A549 (cell line): ENCODE data around the gene ELL. TPM values are rescaled to one million over a fixed set of nuclear protein-coding genes. Genes with fewer than 3 reads are reported as not detected.

Experiments used
- ATAC-seq, 2 experiments: fragments of 200-7000 bp in 1 of 2; fragments of >200 bp in 1 of 2; cut with Nextera tagmentation in 1 of 2; cut with Tn5 transposase in 1 of 2; 3 replicates each; pipeline versions ENCODE4 v1.8.0 to v1.9.1; 2018 to 2020; ENCODE audit warnings: mild to moderate bottlenecking in 1 of 2, moderate library complexity in 1 of 2
- CTCF ChIA-PET: fragments of 300-600 bp; sonication (Branson Sonifier 250); formaldehyde crosslinking; extraction: SDS; loops from one replicate; lab custom pipeline; 2021; ENCODE audit warnings: antibody characterized with exemption, inconsistent platforms; lab: Yijun Ruan, JAX
- POLR2A ChIA-PET: fragments of 350-600 bp; formaldehyde crosslinking; extraction: SDS; loops from one replicate; lab custom pipeline; 2021; ENCODE audit warnings: antibody characterized with exemption, inconsistent platforms; lab: Yijun Ruan, JAX
- DNase-seq, 2 experiments: peaks; one replicate each; pipeline versions ENCODE4 v3.0.0 to v3.0.0-alpha.2; 2011 to 2016; ENCODE audit warnings: low read depth in 1 of 2, low spot score in 1 of 2
- FAIRE-seq: peaks from 2 replicates; lab custom pipeline; 2011; peaks lifted over from hg19 to GRCh38; lab: Jason Lieb, UNC
- H3K27ac ChIP-seq, 2 experiments: fragments of >200 bp; sonication (Bioruptor Twin); formaldehyde crosslinking; 3 replicates each; pipeline ENCODE4 v1.5.1; 2016 to 2017
- H3K4me1 ChIP-seq: fragments of >200 bp; sonication (Bioruptor Twin); formaldehyde crosslinking; 3 replicates; pipeline ENCODE4 v1.6.1; 2016
- H3K4me2 ChIP-seq: fragments of >200 bp; sonication (Bioruptor Twin); formaldehyde crosslinking; 3 replicates; pipeline ENCODE4 v1.6.1; 2016
- H3K4me3 ChIP-seq: fragments of >200 bp; sonication (Bioruptor Twin); formaldehyde crosslinking; 3 replicates; pipeline ENCODE4 v1.5.1; 2016
- H3K9me3 ChIP-seq: fragments of >200 bp; sonication (Bioruptor Twin); formaldehyde crosslinking; 3 replicates; pipeline ENCODE4 v1.6.1; 2016
- BHLHE40 ChIP-seq: IDR thresholded peaks from 2 replicates; pipeline ENCODE4 v1.6.1; 2012; ENCODE audit warnings: low read depth, low read length, inconsistent platforms
- CBX2 ChIP-seq: fragments of 200-600 bp; sonication (generic); IDR thresholded peaks from 2 replicates; pipeline ENCODE4 v1.6.1; 2016; ENCODE audit warnings: low read depth, mild to moderate bottlenecking, borderline replicate concordance
- CEBPB ChIP-seq, 2 experiments: fragments of >200 bp in 1 of 2; sonication (Bioruptor Twin) in 1 of 2; formaldehyde crosslinking in 1 of 2; IDR thresholded peaks; 2 replicates each; pipeline ENCODE4 v1.6.1; 2012 to 2016
- CHD2 ChIP-seq: fragments of 150-350 bp; IDR thresholded peaks from 2 replicates; pipeline ENCODE4 v1.6.1; 2014; ENCODE audit warnings: low read length; ENCODE audit not compliant: partially characterized antibody
- CHD4 ChIP-seq: fragments of 200-600 bp; sonication (generic); IDR thresholded peaks from 2 replicates; pipeline ENCODE4 v1.6.1; 2016; ENCODE audit warnings: antibody characterized with exemption, mild to moderate bottlenecking, borderline replicate concordance
- ELK1 ChIP-seq: fragments of 150-350 bp; IDR thresholded peaks from 2 replicates; pipeline ENCODE4 v1.6.1; 2014; ENCODE audit warnings: low read depth, mild to moderate bottlenecking, low read length
- FOSL2 ChIP-seq, 2 experiments: fragments of 450-650 bp in 1 of 2; fragments of >200 bp in 1 of 2; sonication (Bioruptor Twin) in 1 of 2; formaldehyde crosslinking; IDR thresholded peaks; 2 replicates each; pipeline versions ENCODE4 v1.5.0 to v1.6.1; 2016 to 2020; ENCODE audit warnings: mild to moderate bottlenecking in 1 of 2, moderate library complexity in 1 of 2
- GATA3 ChIP-seq: IDR thresholded peaks from 2 replicates; pipeline ENCODE4 v1.6.1; 2012; ENCODE audit warnings: borderline replicate concordance
- HOXA7 ChIP-seq: fragments of 250-450 bp; sonication (Bioruptor Pico); IDR thresholded peaks from 2 replicates; pipeline ENCODE4 v1.5.0; 2020; ENCODE audit warnings: mild to moderate bottlenecking, moderate library complexity
- HOXB5 ChIP-seq: fragments of 250-450 bp; sonication (Bioruptor Pico); IDR thresholded peaks from 2 replicates; pipeline ENCODE4 v1.5.0; 2020; ENCODE audit warnings: mild to moderate bottlenecking, moderate library complexity
- JUNB ChIP-seq: fragments of >200 bp; sonication (Bioruptor Twin); formaldehyde crosslinking; IDR thresholded peaks from 2 replicates; pipeline ENCODE4 v1.6.1; 2016
- MAFK ChIP-seq: fragments of 450-650 bp; IDR thresholded peaks from 2 replicates; pipeline ENCODE4 v1.6.1; 2014; ENCODE audit not compliant: partially characterized antibody
- MAX ChIP-seq: IDR thresholded peaks from 2 replicates; pipeline ENCODE4 v1.6.1; 2012
- MAZ ChIP-seq: fragments of 150-350 bp; IDR thresholded peaks from 2 replicates; pipeline ENCODE4 v1.6.1; 2014; ENCODE audit warnings: antibody characterized with exemption, low read depth, low read length, borderline replicate concordance
- NPAS2 ChIP-seq: fragments of 250-450 bp; sonication (Bioruptor Pico); IDR thresholded peaks from 2 replicates; pipeline ENCODE4 v1.8.0; 2022; ENCODE audit warnings: mild to moderate bottlenecking, moderate library complexity, borderline replicate concordance
- RFX5 ChIP-seq: fragments of 450-650 bp; IDR thresholded peaks from 2 replicates; pipeline ENCODE4 v1.7.1; 2014; ENCODE audit warnings: antibody characterized with exemption, mild to moderate bottlenecking, moderate library complexity
- RNF2 ChIP-seq: fragments of 200-600 bp; sonication (generic); IDR thresholded peaks from 2 replicates; pipeline ENCODE4 v1.6.1; 2016; ENCODE audit warnings: low read depth, mild to moderate bottlenecking, antibody characterized with exemption, moderate library complexity, borderline replicate concordance
- SREBF2 ChIP-seq: fragments of 450-650 bp; IDR thresholded peaks from 2 replicates; pipeline ENCODE4 v1.6.1; 2014; ENCODE audit warnings: mild to moderate bottlenecking, moderate library complexity
- TP53 ChIP-seq: fragments of 250-450 bp; sonication (Bioruptor Pico); IDR thresholded peaks from 2 replicates; pipeline ENCODE4 v1.5.0; 2021; ENCODE audit warnings: mild to moderate bottlenecking, moderate library complexity
- USF2 ChIP-seq: fragments of 450-650 bp; IDR thresholded peaks from 2 replicates; pipeline ENCODE4 v1.6.1; 2014; ENCODE audit warnings: antibody characterized with exemption
- ZSCAN20 ChIP-seq: fragments of 250-450 bp; sonication (Bioruptor Pico); IDR thresholded peaks from 2 replicates; pipeline ENCODE4 v1.8.0; 2022; ENCODE audit warnings: mild to moderate bottlenecking, moderate library complexity
- WGBS: methylation state at CpG from one replicate; pipeline ENCODE4 v1.1.6; 2017; ENCODE audit errors: missing lambda C conversion rate; 5-methylcytosine and 5-hydroxymethylcytosine counted together
- polyA plus RNA-seq, 4 experiments: library from polyadenylated mRNA; depleted of rRNA in 3 of 4; stranded (reverse); fragments of >200 nt; fragmentation: RNase III in 1 of 4; extraction: RNeasy Plus Mini Kit Qiagen cat#74134 plus additional on column Dnase treatment in 1 of 4; gene quantifications; 2 replicates in 3 of 4; 3 replicates in 1 of 4; pipeline ENCODE4 v1.2.3, GENCODE V29; 2011 to 2017
- TF ChIP-seq, protein P1 (sequence below): fragments of >200 bp; sonication (Bioruptor Twin); formaldehyde crosslinking; IDR thresholded peaks from 3 replicates; pipeline ENCODE4 v1.5.1; 2016
- TF ChIP-seq, protein P2 (sequence below): IDR thresholded peaks from 2 replicates; pipeline ENCODE4 v1.6.1; 2012; ENCODE audit warnings: low read depth, borderline replicate concordance

The ELL gene
- polyA plus RNA-seq, 2 of the 4 experiments (the other 2 are of a cell fraction): 1.6 to 3.6 TPM

DNA sequence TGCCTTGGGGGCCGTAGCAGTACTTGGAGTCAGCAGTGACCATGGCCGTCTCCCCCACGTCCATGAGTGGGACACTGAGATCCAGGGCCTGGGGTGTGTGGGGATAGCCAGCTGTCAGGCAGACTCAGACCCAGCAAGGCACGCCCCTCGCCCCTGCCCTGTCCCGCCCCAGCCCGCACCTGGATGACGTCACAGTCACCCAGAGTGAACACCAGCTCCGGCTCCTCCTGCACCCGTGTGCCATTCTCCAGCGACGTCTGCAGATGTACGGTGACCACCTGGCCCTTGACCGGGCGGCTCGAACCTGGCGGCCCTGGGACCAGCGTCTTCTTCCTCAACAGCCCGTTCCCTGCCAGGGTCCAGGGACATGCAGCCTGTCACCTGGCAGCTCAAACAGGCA lies 17.5 kb upstream of the ELL start:
- Histone ChIP-seq H3K27ac (no peak overlapping the region), H3K9me3 (no peaks in the 10 kb centered on the region), H3K4me3 (no peak overlapping the region), H3K4me1 (peaks cover 11% of the 10 kb centered on the region; the same call in 1 of the 3 replicates), H3K4me2 (no peak overlapping the region)
- CTCF ChIA-PET: no interaction called here
- ATAC-seq: no peak
- no peak for TF ChIP-seq SREBF2
- TF ChIP-seq CHD2: no peak
- TF ChIP-seq RNF2: no peak
- TF ChIP-seq JUNB: no peak
- no peak for TF ChIP-seq MAZ
- TF ChIP-seq CHD4: no peak
- TF ChIP-seq HOXB5 (CRISPR knock-in tag): no peak
- no peak for TF ChIP-seq USF2
- no peak for TF ChIP-seq GATA3
- TF ChIP-seq BHLHE40: no peak
- TF ChIP-seq TP53 (CRISPR knock-in tag): no peak
- no peak for TF ChIP-seq CBX2
- TF ChIP-seq MAFK: no peak
- no peak for TF ChIP-seq CEBPB (IDR thresholded peaks at IDR 0.05)
- DNase-seq: no peak
- no CpG with 5 or more reads among the region's 19 CpGs for WGBS
- FAIRE-seq: no peak
- POLR2A ChIA-PET: no interaction called here

DNA sequence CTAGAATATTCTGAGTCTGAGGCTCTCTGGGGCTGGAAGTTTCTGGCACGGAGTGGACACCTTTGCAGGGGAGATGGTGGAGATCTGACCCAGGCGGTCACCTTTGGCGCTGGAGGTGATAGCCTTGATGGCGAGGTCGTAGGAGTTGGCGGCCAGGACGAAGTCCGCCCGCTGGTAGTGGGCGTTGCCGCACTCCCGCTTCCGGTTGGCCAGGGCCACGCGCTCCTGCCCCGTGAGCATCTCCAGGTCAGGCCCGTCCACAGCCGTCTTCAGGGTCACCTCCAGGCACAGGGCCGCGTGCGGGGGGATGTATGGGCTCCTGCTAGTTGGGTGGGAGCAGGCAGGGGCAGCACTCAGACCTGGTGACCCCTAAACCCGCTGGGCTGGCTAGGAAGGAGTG lies 16.2 kb upstream of the ELL start:
- no peak overlapping the region for H3K27ac ChIP-seq
- POLR2A ChIA-PET: interaction anchor here (1.0 kb wide), 1 partner anchor 12 kb away, joined by 5 read pairs; no protein-coding TSS in a partner anchor
- no peak for ATAC-seq
- TF ChIP-seq NPAS2 (CRISPR knock-in tag) (no peak), MAX (no peak), RFX5 (no peak), TP53 (CRISPR knock-in tag) (no peak), HOXA7 (CRISPR knock-in tag) (no peak), MAZ (no peak), ZSCAN20 (CRISPR knock-in tag) (no peak), FOSL2 (IDR thresholded peaks at IDR 0.05) (no peak), FOSL2 (CRISPR knock-in tag; IDR thresholded peaks at IDR 0.05) (no peak), ELK1 (no peak), JUNB (no peak)
- TF ChIP-seq, protein P1, sequence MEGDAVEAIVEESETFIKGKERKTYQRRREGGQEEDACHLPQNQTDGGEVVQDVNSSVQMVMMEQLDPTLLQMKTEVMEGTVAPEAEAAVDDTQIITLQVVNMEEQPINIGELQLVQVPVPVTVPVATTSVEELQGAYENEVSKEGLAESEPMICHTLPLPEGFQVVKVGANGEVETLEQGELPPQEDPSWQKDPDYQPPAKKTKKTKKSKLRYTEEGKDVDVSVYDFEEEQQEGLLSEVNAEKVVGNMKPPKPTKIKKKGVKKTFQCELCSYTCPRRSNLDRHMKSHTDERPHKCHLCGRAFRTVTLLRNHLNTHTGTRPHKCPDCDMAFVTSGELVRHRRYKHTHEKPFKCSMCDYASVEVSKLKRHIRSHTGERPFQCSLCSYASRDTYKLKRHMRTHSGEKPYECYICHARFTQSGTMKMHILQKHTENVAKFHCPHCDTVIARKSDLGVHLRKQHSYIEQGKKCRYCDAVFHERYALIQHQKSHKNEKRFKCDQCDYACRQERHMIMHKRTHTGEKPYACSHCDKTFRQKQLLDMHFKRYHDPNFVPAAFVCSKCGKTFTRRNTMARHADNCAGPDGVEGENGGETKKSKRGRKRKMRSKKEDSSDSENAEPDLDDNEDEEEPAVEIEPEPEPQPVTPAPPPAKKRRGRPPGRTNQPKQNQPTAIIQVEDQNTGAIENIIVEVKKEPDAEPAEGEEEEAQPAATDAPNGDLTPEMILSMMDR: no peak
- TF ChIP-seq, protein P2, sequence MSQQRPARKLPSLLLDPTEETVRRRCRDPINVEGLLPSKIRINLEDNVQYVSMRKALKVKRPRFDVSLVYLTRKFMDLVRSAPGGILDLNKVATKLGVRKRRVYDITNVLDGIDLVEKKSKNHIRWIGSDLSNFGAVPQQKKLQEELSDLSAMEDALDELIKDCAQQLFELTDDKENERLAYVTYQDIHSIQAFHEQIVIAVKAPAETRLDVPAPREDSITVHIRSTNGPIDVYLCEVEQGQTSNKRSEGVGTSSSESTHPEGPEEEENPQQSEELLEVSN: no peak
- TF ChIP-seq, all 56 proteins: peak for 0
- FAIRE-seq (no peak), DNase-seq (no peak)
- WGBS: 94% methylated on average over 15 of the region's 22 CpGs
- H3K4me1 ChIP-seq: 0 out of 3 replicates have a peak, but pooled peaks cover 5% of the 10 kb centered on the region
- no peak overlapping the region for H3K4me3 ChIP-seq
- CTCF ChIA-PET: interaction anchor here (1.1 kb wide), 1 partner anchor 68 kb away, joined by 3 read pairs; no protein-coding TSS in a partner anchor
- H3K4me2 ChIP-seq: no peak overlapping the region
- no peaks in the 10 kb centered on the region for H3K9me3 ChIP-seq
